GM12872 (cell line): Measurements from ENCODE around the gene CDH4.

Experiments
- CTCF ChIP-seq: IDR thresholded peaks from 3 replicates; pipeline ENCODE4 v1.5.1; 2011; ENCODE audit warnings: low read depth, mild to moderate bottlenecking, low read length, moderate library complexity; ENCODE audit not compliant: insufficient read depth

Gene CDH4

GRCh38 chr20:61937146-61937962 lies 685.3 kb downstream of the CDH4 start:
- TF ChIP-seq CTCF, result no peak

- no peak for TF ChIP-seq CTCF
Observed at GRCh38 chr20:61937963-61938838, 686.1 kb downstream of the CDH4 start.

GRCh38 chr20:61938839-61939690 lies 687.0 kb downstream of the CDH4 start:
- no peak for TF ChIP-seq CTCF

- no peak for TF ChIP-seq CTCF
Observed at GRCh38 chr20:61939691-61940360, 687.8 kb downstream of the CDH4 start.

GRCh38 chr20:61940491-61940890 lies 688.4 kb downstream of the CDH4 start:
- TF ChIP-seq CTCF, result no peak

GRCh38 chr20:61940976-61941720 lies 689.1 kb downstream of the CDH4 start:
- TF ChIP-seq CTCF, result no peak
